BE2C (cell line): Measurements from ENCODE around the gene CCDC197.

ENCODE experiments used
- DNase-seq: peaks from one replicate; pipeline ENCODE4 v3.0.0-alpha.2; 2020
- H3K27me3 ChIP-seq: fragments of 250-450 bp; sonication (Bioruptor Pico); 2 replicates; pipeline ENCODE4 v1.5.1; 2020; ENCODE audit warnings: mild to moderate bottlenecking
- H3K36me3 ChIP-seq: fragments of 250-450 bp; sonication (Bioruptor Pico); 2 replicates; pipeline ENCODE4 v1.5.1; 2020; ENCODE audit warnings: mild to moderate bottlenecking
- H3K4me1 ChIP-seq: fragments of 250-450 bp; sonication (Bioruptor Pico); 2 replicates; pipeline ENCODE4 v1.5.1; 2020
- H3K4me3 ChIP-seq: 2 replicates; pipeline ENCODE4 v1.5.1; 2011; ENCODE audit warnings: low read depth, low read length
- H3K9me3 ChIP-seq: fragments of 250-450 bp; sonication (Bioruptor Pico); 2 replicates; pipeline ENCODE4 v1.5.1; 2020
- TF ChIP-seq, protein P1 (sequence below): IDR thresholded peaks from 2 replicates; pipeline ENCODE4 v1.5.1; 2012; ENCODE audit warnings: mild to moderate bottlenecking, low read depth, low read length

Gene CCDC197

DNA sequence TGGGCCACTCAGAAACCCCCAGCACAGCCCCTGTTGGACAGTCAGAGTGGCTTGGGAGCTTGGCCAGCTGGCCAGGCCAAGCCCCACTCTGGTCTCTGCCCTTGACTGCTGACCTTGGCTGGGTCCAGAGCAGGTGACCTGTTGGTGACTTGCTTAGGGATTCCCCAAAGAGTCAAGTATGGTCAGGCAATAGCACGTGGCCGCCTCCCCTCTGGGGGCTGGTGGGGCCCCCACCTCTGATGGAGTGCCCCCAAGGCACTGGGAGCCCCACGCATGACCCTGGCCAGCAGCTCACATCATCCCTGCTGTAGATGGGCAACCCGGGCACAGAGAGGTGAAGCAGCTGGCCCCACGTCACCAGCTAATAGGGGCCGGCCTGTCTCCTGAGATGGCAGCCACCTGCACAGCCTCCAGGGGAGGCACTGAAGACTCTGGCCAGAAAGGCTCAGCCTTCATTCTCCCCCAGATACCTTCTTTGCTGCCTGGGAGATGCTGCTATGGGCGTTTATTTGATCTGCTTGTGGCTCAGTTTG, 1.8 kb downstream of the CCDC197 start:
- no peaks in the 10 kb centered on the region for H3K9me3 ChIP-seq
- H3K36me3 ChIP-seq: no peaks in the 10 kb centered on the region
- no peak overlapping the region for H3K4me3 ChIP-seq
- TF ChIP-seq, protein P1, sequence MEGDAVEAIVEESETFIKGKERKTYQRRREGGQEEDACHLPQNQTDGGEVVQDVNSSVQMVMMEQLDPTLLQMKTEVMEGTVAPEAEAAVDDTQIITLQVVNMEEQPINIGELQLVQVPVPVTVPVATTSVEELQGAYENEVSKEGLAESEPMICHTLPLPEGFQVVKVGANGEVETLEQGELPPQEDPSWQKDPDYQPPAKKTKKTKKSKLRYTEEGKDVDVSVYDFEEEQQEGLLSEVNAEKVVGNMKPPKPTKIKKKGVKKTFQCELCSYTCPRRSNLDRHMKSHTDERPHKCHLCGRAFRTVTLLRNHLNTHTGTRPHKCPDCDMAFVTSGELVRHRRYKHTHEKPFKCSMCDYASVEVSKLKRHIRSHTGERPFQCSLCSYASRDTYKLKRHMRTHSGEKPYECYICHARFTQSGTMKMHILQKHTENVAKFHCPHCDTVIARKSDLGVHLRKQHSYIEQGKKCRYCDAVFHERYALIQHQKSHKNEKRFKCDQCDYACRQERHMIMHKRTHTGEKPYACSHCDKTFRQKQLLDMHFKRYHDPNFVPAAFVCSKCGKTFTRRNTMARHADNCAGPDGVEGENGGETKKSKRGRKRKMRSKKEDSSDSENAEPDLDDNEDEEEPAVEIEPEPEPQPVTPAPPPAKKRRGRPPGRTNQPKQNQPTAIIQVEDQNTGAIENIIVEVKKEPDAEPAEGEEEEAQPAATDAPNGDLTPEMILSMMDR: no peak
- H3K27me3 ChIP-seq: no peaks in the 10 kb centered on the region
- H3K4me1 ChIP-seq: no peaks in the 10 kb centered on the region
- DNase-seq: no peak

DNA sequence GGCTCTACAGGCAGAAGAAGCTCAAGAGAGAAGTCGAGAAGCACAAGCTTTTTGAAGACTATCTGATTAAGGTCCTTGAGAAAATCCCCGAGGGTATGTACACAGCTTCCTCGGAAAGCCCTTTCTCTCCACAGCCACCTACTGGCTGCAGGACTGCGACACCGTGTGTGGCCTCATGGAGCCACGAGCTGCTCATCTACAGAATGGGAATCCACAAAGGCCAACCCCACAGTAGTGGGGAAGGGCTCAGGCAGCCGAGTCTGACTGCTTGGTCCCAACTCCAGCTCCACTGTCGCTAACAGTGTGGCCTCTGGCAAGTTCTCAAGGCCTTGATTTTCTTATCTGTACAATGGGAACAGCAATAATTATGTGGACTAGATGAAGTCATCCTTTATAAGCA, 2.5 kb downstream of the CCDC197 start:
- no peaks in the 10 kb centered on the region for H3K36me3 ChIP-seq
- DNase-seq: no peak
- H3K4me1 ChIP-seq: no peaks in the 10 kb centered on the region
- TF ChIP-seq, protein P1: no peak
- H3K27me3 ChIP-seq: no peaks in the 10 kb centered on the region
- H3K9me3 ChIP-seq: no peaks in the 10 kb centered on the region
- no peak overlapping the region for H3K4me3 ChIP-seq

DNA sequence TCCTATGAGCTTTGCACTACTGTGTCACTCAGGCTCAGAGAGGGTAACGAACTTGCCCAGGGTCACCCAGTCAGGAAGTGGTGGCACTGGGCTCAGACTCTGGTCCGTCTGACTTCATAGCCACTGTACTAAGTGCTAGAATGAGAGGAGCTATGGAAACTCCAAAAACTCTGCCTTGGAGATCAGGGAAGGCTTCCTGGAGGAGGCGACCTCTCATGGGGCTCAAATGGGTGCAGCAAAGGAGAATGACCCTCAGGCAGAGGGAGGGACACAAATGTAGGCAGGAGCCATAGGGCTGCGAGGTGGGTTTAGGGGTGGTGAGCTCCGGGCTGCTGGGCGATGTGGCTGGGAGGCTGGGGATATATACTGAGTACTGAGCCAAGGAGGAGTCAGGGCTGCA, 3.2 kb downstream of the CCDC197 start:
- TF ChIP-seq, protein P1: no peak
- no peaks in the 10 kb centered on the region for H3K36me3 ChIP-seq
- no peaks in the 10 kb centered on the region for H3K4me1 ChIP-seq
- no peaks in the 10 kb centered on the region for H3K9me3 ChIP-seq
- no peak for DNase-seq
- no peak overlapping the region for H3K4me3 ChIP-seq
- H3K27me3 ChIP-seq: no peaks in the 10 kb centered on the region

DNA sequence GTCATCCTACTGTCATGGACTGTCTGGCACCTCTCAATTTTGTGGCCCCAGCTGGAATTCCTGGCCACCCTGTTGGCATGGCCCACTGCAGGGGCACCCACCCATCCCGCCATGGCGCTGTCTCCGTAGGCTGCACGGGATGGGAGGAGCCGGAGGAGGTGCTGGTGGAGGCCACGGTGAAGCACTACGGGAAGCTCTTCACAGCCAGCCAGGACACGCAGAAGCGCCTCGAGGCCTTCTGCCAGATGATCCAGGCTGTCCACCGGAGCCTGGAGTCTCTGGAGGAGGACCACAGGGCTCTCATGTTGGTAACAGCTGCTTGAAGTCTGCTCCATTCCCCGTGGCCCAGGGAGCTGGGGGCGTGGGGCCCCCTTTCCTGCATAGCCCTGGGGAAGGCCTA, 3.9 kb downstream of the CCDC197 start:
- DNase-seq: no peak
- no peaks in the 10 kb centered on the region for H3K36me3 ChIP-seq
- no peaks in the 10 kb centered on the region for H3K9me3 ChIP-seq
- TF ChIP-seq, protein P1: no peak
- no peaks in the 10 kb centered on the region for H3K4me1 ChIP-seq
- H3K27me3 ChIP-seq: no peaks in the 10 kb centered on the region
- no peak overlapping the region for H3K4me3 ChIP-seq

DNA sequence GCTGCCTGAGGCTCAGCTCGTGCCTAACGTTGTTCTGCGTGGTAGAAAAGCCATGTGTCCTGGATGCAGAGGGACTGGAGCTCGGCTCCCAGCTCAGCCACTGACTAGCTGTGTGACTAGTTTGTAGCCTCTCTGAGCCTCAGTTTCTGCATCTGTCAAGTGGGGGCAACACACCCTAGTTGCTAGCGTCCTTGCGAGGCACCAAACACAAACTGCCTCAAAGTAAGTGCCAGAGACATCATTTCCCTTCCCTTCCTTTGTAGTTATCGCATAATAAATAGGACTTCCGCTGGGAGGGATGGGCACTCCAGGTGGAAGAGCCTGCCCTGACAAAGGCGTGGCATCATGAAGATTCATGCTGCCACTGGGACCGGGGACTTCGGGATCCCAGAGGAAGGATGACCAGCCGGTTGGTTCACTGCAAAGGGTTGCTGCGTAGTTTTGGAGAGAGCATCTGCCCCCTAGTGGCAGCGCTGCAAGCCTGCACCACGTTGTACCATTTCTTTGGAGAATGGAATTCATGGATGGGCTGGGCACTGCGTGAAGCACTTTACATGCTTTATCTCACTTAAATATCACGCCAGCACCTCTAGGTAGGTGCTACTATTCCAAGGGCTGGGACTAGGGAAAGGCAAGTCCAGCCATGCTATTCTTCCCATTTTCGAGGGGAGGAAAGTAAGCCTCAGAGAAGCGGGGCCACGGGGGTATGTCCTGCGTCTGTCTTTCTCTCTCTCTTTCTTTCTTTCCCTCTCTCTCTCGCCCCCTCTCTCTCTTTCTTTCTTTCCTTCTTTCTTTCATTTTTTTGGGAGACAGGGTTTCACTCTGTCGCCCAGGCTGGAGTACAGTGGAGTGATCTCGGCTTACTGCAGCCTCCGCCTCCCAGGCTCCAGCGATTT, 4.6 kb downstream of the CCDC197 start:
- Histone ChIP-seq H3K36me3 (no peaks in the 10 kb centered on the region), H3K4me3 (no peak overlapping the region), H3K9me3 (no peaks in the 10 kb centered on the region), H3K27me3 (no peaks in the 10 kb centered on the region), H3K4me1 (no peaks in the 10 kb centered on the region)
- DNase-seq: peak; percentile 67
- TF ChIP-seq, protein P1: peak; percentile 98

DNA sequence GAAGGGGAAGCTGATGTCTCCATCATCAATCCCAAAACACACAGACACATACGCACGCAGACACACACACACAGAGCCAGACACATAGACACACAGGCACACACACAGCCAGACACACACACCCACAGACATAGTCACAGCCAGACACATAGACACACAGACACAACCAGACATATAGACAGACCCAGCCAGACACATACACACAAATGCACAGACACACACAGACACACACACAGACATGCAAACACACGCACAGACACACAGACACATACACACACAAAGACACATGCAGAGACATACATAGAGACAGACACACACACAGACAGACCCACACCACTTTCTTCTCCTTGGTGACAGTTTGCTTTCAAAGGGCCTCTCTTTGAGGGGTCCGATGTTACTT, 6.3 kb downstream of the CCDC197 start:
- TF ChIP-seq, protein P1: no peak
- H3K4me3 ChIP-seq: no peak overlapping the region
- H3K27me3 ChIP-seq: no peaks in the 10 kb centered on the region
- H3K4me1 ChIP-seq: no peaks in the 10 kb centered on the region
- DNase-seq: no peak
- no peaks in the 10 kb centered on the region for H3K36me3 ChIP-seq
- no peaks in the 10 kb centered on the region for H3K9me3 ChIP-seq
